NCI-H1048 (cell line): ENCODE data around the gene MPPED1.

Source experiments
- DNase-seq: peaks from one replicate; lab custom pipeline; 2025; lab: John Stamatoyannopoulos, UW

The MPPED1 gene

GRCh38 chr22:43498856-43499253, 87.0 kb downstream of the MPPED1 start:
- DNase-seq, result no peak

GRCh38 chr22:43500792-43501785, 89.3 kb downstream of the MPPED1 start:
- DNase-seq, result no peak

GRCh38 chr22:43501878-43502277, 90.1 kb downstream of the MPPED1 start:
- DNase-seq, result no peak

GRCh38 chr22:43502306-43502874, 90.6 kb downstream of the MPPED1 start:
- no peak for DNase-seq

- no peak for DNase-seq
Measured at GRCh38 chr22:43504068-43504467, 92.3 kb downstream of the MPPED1 start.

GRCh38 chr22:43504666-43505261, 93.0 kb downstream of the MPPED1 start:
- DNase-seq, result no peak

GRCh38 chr22:43505423-43505822, 93.6 kb downstream of the MPPED1 start:
- no peak for DNase-seq

- DNase-seq, result no peak
Measured at GRCh38 chr22:43505896-43506295, 94.1 kb downstream of the MPPED1 start.

- no peak for DNase-seq
Measured at GRCh38 chr22:43506487-43506886, 94.7 kb downstream of the MPPED1 start.

GRCh38 chr22:43507235-43507634, 95.4 kb downstream of the MPPED1 start:
- no peak for DNase-seq

GRCh38 chr22:43508489-43508888, 96.7 kb downstream of the MPPED1 start:
- DNase-seq, result no peak

GRCh38 chr22:43509337-43509736, 97.5 kb downstream of the MPPED1 start:
- DNase-seq, result no peak

GRCh38 chr22:43510281-43511070, 98.7 kb downstream of the MPPED1 start:
- no peak for DNase-seq

- DNase-seq, result no peak
Measured at GRCh38 chr22:43511276-43511910, 99.6 kb downstream of the MPPED1 start.

- DNase-seq, result no peak
Measured at GRCh38 chr22:43512279-43512678, 100.5 kb downstream of the MPPED1 start.

- DNase-seq, result no peak
Measured at GRCh38 chr22:43514476-43515157, 102.8 kb downstream of the MPPED1 start.

- DNase-seq, result no peak
Measured at GRCh38 chr22:43515411-43515810, 103.6 kb downstream of the MPPED1 start.

GRCh38 chr22:43515902-43516301, 104.1 kb downstream of the MPPED1 start:
- DNase-seq, result no peak

GRCh38 chr22:43516386-43516785, 104.6 kb downstream of the MPPED1 start:
- no peak for DNase-seq

GRCh38 chr22:43516996-43517635, 105.3 kb downstream of the MPPED1 start:
- DNase-seq, result no peak

GRCh38 chr22:43520632-43521039, 108.8 kb downstream of the MPPED1 start:
- DNase-seq, result no peak
